ENCODE measurements around the gene MLH1.
"Not testable (repeated sequence)": the region's sequence is repeated elsewhere in the genome, so short reads cannot be mapped to it uniquely, and the experiment has no call there.

MLH1 gene

DNA sequence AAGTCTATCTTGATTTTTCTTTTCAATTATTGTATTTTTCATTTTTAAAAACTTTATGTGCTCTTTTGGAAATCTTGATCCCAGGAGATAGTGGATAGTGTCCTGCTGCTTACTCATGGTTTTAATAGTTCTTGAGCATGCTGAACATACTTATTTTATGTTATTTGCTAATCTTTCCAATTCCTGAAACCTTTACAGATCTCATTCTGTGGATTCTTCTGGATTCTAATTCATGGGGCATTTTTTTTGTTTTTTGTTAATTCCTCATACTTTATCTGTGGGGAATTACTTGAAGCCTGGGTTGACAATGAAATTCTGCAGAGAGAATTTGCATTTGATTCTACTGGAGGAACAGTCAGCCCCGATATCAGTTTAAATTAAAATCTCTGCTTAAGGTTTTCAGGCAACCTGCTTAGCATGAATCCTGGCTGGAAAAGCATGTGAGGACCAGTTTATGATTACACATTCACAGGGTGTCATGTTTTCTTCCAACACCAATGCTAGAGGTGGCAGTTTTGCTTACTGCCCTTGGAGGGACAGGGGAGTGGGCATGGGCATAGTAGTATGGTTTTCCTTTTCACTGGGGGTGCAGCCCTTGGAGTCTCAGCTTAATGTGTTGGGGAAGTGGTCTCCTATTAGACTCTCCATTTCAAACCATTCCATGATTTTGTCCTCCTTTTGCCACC, 46.0 kb downstream of the MLH1 start:
- DNase-seq, result no peak

DNA sequence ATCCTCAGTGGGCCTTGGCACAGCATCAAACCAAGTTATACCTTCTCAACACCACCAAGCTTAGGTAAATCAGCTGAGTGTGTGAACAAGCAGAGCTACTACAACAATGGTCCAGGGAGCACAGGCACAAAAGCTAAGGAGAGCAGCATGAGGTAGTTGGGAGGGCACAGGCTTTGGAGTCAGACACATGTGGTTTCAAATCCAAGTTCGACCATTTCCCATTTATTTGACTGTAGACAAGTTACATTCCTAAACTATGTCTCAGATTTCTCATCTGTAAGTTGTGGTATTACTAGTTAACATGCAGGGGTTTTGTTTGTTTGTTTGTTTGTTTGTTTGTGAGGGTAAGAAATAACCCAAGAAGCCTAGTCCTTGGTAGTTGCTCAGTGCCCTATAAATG, 46.9 kb downstream of the MLH1 start:
- DNase-seq, result no peak

DNA sequence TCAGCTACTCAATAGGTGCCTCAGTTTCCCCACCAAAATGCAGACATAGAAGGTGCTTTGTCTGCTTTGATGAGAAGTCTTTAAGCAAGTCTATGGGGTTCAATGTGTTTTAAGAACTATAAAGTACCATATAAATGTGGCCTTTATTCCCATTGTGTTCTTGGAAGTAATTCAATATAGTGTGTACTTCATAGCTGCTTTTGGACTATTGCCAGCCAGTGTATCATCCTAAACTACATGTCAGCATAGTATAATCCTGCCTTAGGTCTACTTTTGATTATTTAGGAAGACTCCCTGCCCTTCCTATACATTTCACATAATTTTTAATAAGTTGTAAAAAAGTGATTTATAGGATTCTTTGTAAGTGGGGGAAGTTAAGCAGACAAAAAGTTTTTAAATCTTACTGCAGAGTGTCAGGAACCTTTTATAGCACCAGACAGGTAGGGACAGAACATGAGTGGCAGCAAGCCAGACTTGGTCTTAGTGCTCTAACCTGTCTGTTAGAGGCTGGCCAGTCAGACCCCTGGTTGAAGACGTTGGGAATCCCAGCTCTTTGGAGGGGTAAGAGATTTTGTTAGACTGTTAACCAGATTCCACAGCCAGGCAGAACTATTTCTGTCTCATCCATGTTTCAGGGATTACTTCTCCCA, 48.4 kb downstream of the MLH1 start:
- DNase-seq, result no peak

DNA sequence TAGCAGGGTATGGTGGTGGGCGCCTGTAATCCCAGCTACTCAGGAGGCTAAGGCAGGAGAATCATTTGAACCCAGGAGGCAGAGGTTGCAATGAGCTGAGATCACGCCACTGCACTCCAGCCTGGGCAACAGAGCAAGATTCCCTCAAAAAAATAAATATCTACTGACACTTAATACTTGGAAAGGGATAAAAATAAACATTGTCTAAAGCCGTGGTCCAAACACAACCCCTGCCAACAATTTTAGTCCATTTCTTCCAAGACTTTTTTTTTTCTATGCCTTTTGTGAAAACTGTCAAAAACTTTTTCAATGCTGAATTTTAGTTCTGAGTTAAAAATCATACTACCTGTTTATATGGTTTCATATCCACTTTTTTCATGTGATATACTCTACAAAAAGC, 49.4 kb downstream of the MLH1 start:
- DNase-seq, result not testable (repeated sequence)

DNA sequence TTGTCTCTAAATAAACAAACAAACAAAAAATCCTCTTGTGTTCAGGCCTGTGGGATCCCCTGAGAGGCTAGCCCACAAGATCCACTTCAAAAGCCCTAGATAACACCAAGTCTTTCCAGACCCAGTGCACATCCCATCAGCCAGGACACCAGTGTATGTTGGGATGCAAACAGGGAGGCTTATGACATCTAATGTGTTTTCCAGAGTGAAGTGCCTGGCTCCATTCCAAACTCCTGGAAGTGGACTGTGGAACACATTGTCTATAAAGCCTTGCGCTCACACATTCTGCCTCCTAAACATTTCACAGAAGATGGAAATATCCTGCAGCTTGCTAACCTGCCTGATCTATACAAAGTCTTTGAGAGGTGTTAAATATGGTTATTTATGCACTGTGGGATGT, 57.0 kb downstream of the MLH1 start:
- DNase-seq, result no peak

DNA sequence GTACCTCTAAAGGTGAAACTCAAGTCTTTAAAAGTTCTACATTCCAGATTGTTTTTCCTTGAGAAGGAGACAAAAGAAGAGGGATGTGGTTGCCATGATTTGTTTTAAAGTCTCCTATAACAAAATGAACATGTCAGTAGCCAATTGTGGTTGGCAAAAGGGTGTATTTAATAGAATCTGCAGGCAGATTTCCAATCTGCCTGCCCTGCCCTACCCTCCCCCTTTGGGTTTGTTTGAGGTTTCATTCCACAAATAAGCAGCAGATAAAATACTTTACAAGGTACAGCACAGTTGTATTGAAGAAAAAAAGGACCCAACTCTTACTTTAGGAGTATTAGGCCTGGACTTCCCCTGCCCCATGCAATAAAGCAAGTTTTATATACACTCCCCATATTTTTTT, 59.5 kb downstream of the MLH1 start:
- no peak for DNase-seq

DNA sequence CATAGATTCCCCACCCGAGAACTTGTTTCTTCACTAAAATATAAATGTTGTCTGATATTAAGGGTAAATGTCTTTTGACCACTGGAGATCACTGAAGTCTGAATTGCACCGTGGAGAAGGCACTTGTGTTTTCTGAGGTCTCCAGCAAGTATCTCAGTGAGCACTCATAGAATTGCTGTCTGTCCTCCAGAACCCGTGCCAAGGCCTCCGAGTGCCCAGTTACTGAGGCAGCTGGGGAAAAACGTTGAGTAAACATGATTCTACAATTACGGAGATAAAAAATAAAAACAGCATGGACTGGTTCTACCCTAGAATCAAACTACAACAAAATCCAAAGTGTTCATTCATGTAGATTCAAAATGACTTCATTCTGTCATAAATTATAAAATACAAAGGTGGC, 60.0 kb downstream of the MLH1 start:
- DNase-seq, result no peak

DNA sequence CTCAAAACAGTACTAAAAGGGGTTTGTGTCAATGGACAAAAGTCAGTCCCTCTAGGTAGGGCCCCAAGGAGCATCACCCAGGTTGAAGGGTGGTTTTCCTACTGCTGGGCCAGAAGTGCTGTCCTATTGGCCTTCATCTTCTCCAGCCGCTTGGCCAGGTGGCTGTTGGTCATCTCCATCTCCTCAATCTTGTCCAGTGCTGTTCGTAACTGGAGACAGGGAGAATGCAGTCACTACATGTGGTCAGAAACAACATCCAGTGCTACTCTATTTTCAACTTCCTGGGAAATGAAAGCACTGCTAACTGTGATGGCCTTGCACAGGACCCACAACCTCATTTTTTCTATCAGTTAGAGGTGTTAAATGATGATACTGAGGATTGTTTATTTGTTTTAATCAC, 60.4 kb downstream of the MLH1 start:
- DNase-seq, result no peak

DNA sequence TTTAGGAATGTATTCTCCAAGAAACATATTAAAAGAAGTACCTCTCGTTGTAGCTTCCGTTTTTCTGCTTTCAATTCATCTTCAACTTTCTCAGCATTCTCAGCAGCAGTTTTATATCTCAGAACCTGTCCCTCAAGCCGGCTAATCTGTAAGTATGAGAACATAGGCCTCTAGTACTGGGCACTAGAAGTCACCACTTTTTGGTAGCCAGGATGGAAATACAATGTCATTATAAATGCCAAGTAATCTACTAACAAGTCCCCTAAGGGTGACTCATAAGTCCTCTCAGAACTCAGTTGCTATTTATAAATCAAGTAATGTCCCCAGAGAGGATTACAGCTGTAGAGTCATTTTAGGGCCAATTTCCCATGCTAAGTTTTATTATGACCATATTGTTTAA, 61.1 kb downstream of the MLH1 start:
- no peak for DNase-seq

DNA sequence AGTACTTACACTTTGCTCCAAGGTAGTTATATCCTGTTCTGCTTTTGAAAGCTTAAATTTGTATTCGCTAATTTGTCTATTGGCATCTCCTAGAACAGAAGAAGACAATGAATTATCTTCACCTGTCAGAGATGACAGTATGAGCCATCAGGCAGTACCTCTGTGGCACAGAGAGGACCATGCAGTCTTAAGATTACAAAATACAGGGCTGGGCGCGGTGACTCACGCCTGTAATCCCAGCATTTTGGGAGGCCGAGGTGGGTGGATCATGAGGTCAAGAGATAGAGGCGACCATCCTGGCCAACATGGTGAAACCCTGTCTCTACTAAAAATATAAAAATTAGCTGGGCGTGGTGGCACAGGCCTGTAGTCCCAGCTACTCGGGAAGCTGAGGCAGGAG, 61.8 kb downstream of the MLH1 start:
- DNase-seq, result not testable (repeated sequence)

DNA sequence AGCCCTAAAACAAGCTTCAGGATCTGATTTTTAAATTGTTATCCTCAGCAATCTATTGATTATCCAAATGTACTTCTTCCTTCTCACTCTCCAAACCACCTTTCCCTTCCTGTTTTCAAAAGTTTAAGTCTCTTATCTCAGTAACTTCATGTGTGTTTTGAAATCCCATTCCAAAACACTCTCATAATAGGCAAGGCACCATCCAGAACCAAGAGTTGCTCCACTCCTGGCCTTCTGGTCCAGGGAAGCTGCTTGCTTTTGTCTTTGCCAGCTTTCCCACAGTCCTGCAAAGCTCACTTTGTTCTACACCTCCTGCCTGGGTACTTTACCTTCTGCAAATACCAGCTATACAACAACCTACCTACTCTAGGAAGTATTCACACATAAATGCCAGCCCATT, 63.5 kb downstream of the MLH1 start:
- no peak for DNase-seq

DNA sequence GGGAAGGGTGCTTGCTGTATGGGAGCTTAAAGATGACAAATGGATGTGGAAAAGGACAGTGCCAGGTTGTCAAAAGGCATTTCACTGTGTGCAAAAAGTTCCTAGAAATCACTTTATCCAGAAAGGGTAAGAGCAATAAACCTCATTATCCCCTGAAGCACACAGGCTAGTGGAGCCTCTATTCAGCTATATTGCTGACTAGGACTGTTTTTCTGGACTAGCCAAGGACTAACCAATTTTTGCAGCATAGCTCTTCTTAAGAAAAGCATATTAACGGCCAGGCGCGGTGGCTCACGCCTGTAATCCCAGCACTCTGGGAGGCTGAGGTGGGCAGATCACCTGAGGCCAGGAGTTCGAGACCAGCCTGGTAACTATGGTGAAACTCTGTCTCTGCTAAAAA, 64.8 kb downstream of the MLH1 start:
- no peak for DNase-seq

DNA sequence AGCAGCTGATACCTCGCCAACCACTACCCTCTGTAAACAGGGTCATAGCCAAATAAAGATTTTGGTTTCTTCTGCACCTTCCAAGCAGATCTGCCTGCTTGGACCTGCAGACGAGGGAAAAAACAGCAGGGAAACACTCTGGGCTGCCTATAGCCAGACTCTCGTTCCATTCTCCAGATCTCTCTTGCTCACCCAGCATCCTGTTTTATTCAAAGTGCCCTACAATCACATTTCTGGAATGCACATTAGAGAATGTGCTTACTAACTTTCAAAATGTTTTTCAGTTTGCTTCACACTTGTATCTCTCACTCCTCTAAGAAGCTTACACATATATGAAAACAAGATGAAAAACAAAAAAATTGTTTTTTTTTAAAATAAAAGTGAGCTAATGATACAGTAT, 71.4 kb downstream of the MLH1 start:
- DNase-seq, result no peak

DNA sequence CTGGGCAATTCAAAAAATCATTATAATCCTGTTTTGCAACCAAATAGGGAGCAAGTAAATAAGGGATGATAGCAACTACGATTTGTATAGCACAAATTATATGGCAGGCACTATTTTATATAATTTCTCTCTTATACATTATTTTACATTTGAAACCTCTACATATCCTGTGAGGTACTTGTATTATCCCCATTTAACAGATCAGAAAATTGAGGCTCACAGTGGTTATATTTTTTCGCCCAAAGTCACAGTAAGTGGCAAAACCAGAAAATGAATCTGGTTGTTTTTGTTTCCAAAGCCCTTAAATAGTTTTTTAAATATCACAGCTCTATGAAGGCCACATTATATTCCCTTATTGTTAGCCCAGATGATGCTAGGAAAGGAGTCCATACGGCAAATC, 74.3 kb downstream of the MLH1 start:
- DNase-seq, result no peak

DNA sequence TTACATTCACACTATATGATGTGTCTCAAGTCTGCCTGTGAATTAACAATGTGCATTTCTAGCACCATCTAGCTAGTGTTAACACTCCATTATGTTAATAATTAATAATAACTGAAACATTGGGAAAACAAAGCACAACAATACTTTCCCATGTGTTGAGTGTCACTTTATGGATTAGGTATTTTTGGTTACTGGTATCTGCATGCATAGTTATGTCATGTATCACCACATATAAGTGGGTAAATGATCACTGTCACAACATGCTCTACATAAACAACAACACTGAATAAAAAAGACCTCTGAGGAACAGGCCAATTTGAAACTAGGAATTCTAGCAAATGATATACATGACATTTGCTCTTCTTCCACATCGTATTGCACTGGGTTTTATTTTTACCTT, 74.7 kb downstream of the MLH1 start:
- DNase-seq, result no peak

DNA sequence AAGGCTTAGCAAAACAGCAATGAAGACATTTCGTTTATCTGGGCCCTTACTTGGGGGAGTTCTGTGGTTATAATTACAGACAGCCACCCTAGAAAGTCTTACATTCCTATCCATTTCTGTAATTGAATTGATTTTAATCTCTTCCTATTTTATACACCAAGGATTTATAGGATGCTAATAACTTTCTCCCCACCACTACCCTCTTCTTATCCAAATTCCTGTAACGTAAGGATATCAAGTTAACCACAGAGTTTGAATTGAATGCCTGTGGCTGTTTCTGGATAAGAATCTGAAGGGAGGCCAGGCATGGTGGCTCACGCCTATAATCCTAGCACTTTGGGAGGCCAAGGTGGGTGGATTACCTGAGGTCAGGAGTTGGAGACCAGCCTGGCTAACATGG, 78.6 kb downstream of the MLH1 start:
- DNase-seq, result no peak

DNA sequence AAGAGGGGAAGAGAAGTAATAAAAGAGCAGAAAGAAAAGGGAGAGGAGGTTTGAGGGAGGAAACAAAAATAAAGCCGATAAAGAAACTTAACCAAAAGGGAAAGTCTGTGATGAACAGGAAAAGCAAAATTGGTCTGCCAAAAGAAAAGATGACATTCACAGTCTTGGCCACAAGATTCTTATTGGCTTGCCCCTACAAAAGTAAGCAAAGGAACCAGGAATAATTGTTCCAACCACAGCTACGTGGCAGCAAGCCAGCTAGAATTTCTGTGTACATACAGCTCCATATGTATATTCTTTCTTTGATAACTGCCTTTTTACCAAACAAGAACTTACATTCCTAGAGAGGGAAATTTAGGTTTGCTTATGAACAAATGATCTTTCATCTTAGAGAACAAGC, 79.6 kb downstream of the MLH1 start:
- DNase-seq, result peak; percentile 61

DNA sequence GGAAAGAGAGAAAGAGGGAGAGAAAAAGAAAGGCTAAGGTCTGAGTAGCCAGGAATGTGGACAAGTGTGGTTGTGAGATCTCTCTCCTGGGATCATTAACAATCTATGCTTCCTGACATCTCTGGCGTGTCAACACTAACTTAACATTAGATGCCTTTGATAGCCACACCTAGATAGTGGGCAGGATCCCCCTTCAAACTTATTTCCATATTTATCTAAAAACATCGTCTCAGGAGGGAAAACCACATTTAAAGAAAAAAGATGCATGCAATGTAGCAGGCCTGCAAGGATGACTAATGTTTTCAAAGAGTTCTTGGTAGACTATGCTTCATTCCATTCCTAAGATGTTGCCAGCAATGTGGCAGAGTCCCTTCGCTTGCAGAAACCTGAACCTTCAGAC, 80.9 kb downstream of the MLH1 start:
- no peak for DNase-seq

DNA sequence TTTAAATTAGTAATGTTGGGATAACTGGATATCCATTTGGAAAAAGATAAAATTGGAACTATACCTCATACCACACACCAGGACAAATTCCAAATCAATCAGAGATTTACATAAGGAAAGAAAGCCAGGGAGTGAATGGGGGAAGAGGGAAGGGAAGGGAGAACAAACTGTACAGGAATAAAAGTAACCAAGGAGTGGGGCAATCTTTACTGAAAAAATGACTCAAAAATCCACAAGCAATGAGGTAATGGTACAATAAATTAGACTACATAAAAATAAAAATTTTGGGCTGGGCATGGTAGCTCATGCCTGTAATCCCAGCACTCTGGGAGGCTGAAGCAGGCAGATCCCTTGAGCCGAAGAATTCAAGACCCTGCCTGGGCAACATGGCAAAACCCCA, 82.6 kb downstream of the MLH1 start:
- DNase-seq, result no peak

DNA sequence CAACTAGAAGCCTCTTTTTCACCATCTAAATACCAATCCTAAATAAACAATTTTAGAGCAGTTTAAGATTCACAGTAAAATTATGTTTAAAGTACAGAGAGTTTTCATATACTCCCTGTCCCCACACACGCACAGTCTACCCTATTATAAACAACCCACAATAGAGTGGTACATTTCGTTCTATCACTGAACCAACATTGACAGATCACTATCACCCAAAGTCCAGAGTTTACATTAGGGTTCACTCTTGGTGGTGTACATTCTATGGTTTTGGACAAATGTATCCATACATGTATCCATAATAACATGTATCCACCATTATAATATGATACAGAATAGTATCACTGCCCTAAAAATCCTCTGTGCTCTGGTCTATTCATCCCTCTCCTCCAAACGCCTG, 89.0 kb downstream of the MLH1 start:
- no peak for DNase-seq

DNA sequence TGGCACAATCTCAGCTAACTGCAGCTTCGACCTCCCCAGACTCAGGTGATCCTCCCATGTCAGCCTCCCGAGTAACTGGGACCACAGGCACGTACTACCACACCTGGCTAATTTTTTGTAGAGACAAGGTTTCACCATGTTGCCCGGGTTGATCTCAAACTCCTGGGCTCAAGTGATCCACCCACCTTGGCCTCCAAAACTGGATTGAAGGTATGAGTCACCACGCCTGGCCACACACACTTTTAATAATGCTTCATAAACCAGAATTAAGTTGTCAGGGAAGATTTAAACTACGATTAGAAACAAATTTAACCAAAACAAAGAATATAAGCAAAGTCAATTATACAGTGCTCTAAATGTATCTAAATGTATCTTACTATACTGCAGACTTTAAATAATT, 93.6 kb downstream of the MLH1 start:
- no peak for DNase-seq

DNA sequence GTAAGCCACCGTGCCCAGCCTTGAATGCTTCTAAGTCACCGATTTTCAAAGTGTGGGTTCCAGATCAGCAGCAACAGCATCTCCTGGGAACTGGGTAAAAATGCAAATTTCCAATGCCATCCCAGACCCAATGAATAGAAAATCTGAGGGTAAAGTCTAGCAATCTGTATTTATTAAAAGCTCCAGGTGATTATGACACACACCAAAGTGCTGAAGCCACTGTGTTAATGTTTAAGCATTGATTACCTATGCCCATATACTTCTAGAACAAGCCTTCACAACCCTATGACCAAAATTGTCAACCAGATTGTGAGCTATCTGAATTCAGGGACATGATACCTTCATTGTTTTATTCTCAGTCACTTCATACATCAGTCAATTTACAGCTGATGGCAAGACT, 94.6 kb downstream of the MLH1 start:
- DNase-seq, result no peak

DNA sequence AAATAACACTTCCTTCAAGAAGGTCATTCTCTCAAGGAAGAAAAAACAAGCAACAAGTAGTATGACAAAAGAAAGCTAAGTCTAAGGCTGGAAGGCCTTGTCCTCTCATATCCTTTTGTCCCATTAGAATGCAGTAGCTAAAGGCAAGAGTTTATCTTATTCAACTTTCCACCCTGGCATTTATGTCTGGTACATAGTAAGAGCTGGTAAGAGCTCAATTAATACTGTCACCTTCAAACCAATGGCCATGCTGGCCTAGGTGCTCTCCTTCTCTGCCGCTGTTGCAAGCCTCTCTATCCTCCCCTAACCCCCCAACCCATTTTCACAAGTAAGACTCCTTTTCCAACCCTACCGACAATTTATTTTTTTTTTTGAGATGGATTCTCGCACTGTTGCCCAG, 99.2 kb downstream of the MLH1 start:
- no peak for DNase-seq

DNA sequence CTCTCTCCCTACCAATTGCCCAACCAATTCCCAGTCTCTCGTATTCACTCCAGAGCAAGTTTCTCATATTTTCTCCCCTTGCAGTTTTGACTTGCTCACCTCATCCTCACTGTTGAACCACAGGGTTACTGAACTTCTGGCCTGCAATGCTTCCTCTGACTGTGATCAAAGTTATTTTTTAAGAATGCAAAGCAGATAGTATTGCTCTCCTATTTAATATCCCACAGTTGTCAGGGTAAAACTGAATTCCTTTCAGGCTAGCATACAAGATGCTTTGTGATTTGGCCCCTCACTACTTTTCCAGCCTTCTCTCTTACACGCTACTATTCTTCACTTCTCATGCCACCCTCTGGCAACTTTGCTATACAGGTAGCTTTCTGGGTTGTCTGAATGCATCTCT, 100.2 kb downstream of the MLH1 start:
- no peak for DNase-seq

DNA sequence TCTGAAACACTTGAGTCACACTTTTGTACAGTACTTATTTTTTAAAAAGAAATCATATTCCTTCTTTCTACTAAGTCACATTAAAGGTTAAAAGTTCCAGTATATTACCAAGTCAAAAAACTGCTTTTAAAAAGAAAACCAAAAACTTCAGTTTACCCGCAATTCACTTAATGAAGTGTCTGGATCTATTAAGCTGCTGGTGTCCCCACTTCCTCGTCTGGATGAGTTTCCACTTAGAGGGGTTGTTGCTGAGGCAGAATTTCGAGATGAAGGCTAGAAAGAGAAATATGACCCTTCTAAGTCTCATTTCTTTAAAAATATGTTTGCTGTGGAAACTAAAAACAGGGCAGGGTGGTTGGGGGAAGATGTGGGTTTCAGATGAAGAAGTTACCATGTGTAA, 101.3 kb downstream of the MLH1 start:
- DNase-seq, result no peak

All from RPMI8226 (cell line).